ENCODE measurements around the gene KCNAB1.
A peak's percentile ranks its signal among the peaks of the same experiment; 100 is the strongest.

KCNAB1 gene

GRCh38 chr3:156434921-156435320, 314.5 kb downstream of the KCNAB1 start:
- no peak for DNase-seq (ENCODE audit: low read depth)
- no peak overlapping the region for H3K4me3 ChIP-seq (ENCODE audit: control insufficient read depth, low read depth, low read length)
- no peak for TF ChIP-seq CTCF (IDR thresholded peaks at IDR 0.05; ENCODE audit: control insufficient read depth, insufficient read depth, low read depth, low read length, missing control alignments)

- no peak overlapping the region for H3K4me3 ChIP-seq (ENCODE audit: control insufficient read depth, low read depth, low read length)
- no peak for TF ChIP-seq CTCF (IDR thresholded peaks at IDR 0.05; ENCODE audit: control insufficient read depth, insufficient read depth, low read depth, low read length, missing control alignments)
- DNase-seq (ENCODE audit: low read depth): no peak
Measured at GRCh38 chr3:156443079-156443478, 322.7 kb downstream of the KCNAB1 start.

GRCh38 chr3:156445117-156446090, 325.0 kb downstream of the KCNAB1 start:
- no peak overlapping the region for H3K4me3 ChIP-seq (ENCODE audit: control insufficient read depth, low read depth, low read length)
- TF ChIP-seq CTCF (IDR thresholded peaks at IDR 0.05; ENCODE audit: control insufficient read depth, insufficient read depth, low read depth, low read length, missing control alignments): no peak

GRCh38 chr3:156448300-156448699, 327.9 kb downstream of the KCNAB1 start:
- TF ChIP-seq CTCF (IDR thresholded peaks at IDR 0.05; ENCODE audit: control insufficient read depth, insufficient read depth, low read depth, low read length, missing control alignments): peak; percentile 73
- H3K4me3 ChIP-seq (ENCODE audit: control insufficient read depth, low read depth, low read length): no peak overlapping the region
- peak; percentile 5 for DNase-seq (ENCODE audit: low read depth)

More at GRCh38 chr3:156445117-156446090, 325.0 kb downstream of the KCNAB1 start:
- DNase-seq (ENCODE audit: low read depth): no peak

- peak; percentile 8 for DNase-seq (ENCODE audit: low read depth)
- peak; percentile 66 for TF ChIP-seq CTCF (IDR thresholded peaks at IDR 0.05; ENCODE audit: control insufficient read depth, insufficient read depth, low read depth, low read length, missing control alignments)
- no peak overlapping the region for H3K4me3 ChIP-seq (ENCODE audit: control insufficient read depth, low read depth, low read length)
Measured at GRCh38 chr3:156449710-156450574, 329.6 kb downstream of the KCNAB1 start.

- no peak for DNase-seq (ENCODE audit: low read depth)
- H3K4me3 ChIP-seq (ENCODE audit: control insufficient read depth, low read depth, low read length): no peak overlapping the region
- TF ChIP-seq CTCF (IDR thresholded peaks at IDR 0.05; ENCODE audit: control insufficient read depth, insufficient read depth, low read depth, low read length, missing control alignments): no peak
Measured at GRCh38 chr3:156455839-156456238, 335.5 kb downstream of the KCNAB1 start.

Measured in AG09309 (cell line).